ENCODE data around the gene STAMBP.

DNA sequence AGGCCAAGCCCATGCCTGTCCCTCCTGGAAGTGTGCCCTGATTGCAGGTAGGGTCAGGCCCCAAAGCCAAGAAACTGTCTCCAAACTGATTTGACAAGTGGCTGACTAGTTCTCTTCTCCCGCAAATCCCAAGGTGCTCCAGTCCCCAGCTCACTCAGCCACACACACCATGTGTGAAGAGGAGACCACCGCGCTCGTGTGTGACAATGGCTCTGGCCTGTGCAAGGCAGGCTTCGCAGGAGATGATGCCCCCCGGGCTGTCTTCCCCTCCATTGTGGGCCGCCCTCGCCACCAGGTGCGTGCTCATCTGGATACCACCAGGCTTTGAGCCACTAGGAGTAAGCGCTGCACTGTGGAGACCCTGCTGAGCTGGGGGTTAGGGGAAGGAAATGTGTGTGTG is 72.4 kb downstream of the STAMBP start:
- TF ChIP-seq POLR2A (IDR thresholded peaks at IDR 0.05; ENCODE audit: low read depth, low read length): no peak
- TF ChIP-seq TAF1 (IDR thresholded peaks at IDR 0.05; ENCODE audit: low read depth, low read length): no peak

All from GM12891 (cell line).